Psoas muscle (tissue), 8 donors: ENCODE results near the gene LRRC23. TPM values are rescaled to one million over a fixed set of nuclear protein-coding genes. Genes with fewer than 3 reads are reported as not detected.

Experiments
- ATAC-seq, 4 donors: fragments of 200-7000 bp; cut with Tn5 transposase; one replicate each; pipeline ENCODE4 v1.9.1; 2020; ENCODE audit warnings: moderate library complexity in 3 of 4, mild to moderate bottlenecking in 2 of 4
- DNase-seq, 2 donors: peaks; one replicate each; pipeline ENCODE4 v3.0.0-alpha.2; 2020
- H3K27ac ChIP-seq: fragments of 200-600 bp; one replicate; pipeline ENCODE4 v1.8.0; 2022
- H3K27me3 ChIP-seq, 3 donors: fragments of 200-600 bp in 1 of 3; one replicate each; pipeline versions ENCODE4 v1.6.1 to v1.8.0; 2013 to 2022; ENCODE audit warnings: low read length in 2 of 3, mild to moderate bottlenecking in 2 of 3, moderate library complexity in 1 of 3; ENCODE audit not compliant: insufficient read depth in 3 of 3
- H3K36me3 ChIP-seq, 2 donors: fragments of 200-600 bp in 1 of 2; one replicate each; pipeline versions ENCODE4 v1.6.1 to v1.8.0; 2013 to 2022; ENCODE audit warnings: low read depth in 1 of 2, mild to moderate bottlenecking in 1 of 2, moderate library complexity in 1 of 2; ENCODE audit not compliant: insufficient read depth in 1 of 2
- H3K4me1 ChIP-seq: fragments of 200-600 bp; one replicate; pipeline ENCODE4 v1.8.0; 2022
- H3K4me3 ChIP-seq: fragments of 200-600 bp; one replicate; pipeline ENCODE4 v1.8.0; 2022; ENCODE audit warnings: mild to moderate bottlenecking
- H3K9me3 ChIP-seq: fragments of 200-600 bp; one replicate; pipeline ENCODE4 v1.8.0; 2022
- WGBS, 3 donors: extraction: QIAGEN DNeasy Blood & Tissue Kit; methylation state at CpG; one replicate each; pipeline versions ENCODE4 v1.1.6 to v1.1.7; 2013; 5-methylcytosine and 5-hydroxymethylcytosine counted together
- intact Hi-C, 2 donors: fragments of 100-400 bp; cut with DNase I; formaldehyde crosslinking; loops; one replicate each; pipeline versions ENCODE4 v1.11.0 to v1.14.2; 2022
- long read RNA-seq, 2 donors: library from polyadenylated mRNA; unstranded; transcript quantifications; one replicate each; pipeline ENCODE4 v2.0.0, GENCODE V29; 2021
- polyA plus RNA-seq, 3 donors: library from polyadenylated mRNA; stranded (reverse); fragments of 200-250 nt; gene quantifications; one replicate each; pipeline ENCODE4 v1.2.3, GENCODE V29; 2013
- total RNA-seq, 4 donors: library from RNA; stranded (reverse); fragmentation: NEBNext Ultra II Directional in 2 of 4; extraction: Animal tissue kit (Norgen Biotek cat#: 25700) in 2 of 4; gene quantifications; one replicate each; pipeline versions ENCODE4 v1.2.1 to v1.2.4, GENCODE V29; 2021 to 2023
- TF ChIP-seq, protein P1 (sequence below): fragments of 200-600 bp; IDR thresholded peaks from one replicate; pipeline ENCODE4 v1.8.0; 2022; ENCODE audit warnings: antibody characterized with exemption
- donor health status: healthy with polysubstance abuse.
- donor health status: DM: no; HTN: no; CAD: no; lungs with moderate emphysema.
- donor health status: Bipolar disorder and iron deficiency.
- donor health status: healthy.
- donor health status: DM: yes; HTN: yes; CAD: no.
- donor health status: DM: no; HTN: no; CAD: no.
- donor health status: DM: no; HTN: no; CAD: no.
- donor health status: DM: yes; HTN: yes; CAD: no.

Gene LRRC23, protein sequence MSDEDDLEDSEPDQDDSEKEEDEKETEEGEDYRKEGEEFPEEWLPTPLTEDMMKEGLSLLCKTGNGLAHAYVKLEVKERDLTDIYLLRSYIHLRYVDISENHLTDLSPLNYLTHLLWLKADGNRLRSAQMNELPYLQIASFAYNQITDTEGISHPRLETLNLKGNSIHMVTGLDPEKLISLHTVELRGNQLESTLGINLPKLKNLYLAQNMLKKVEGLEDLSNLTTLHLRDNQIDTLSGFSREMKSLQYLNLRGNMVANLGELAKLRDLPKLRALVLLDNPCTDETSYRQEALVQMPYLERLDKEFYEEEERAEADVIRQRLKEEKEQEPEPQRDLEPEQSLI
- 10 to 100 TPM; 10.2 to 14.9 (median 12.5) TPM for total RNA-seq
- 10 to 100 TPM in 2 of 3 donors, 1 to 10 TPM in 1; 9.5 to 29.0 (median 14.3) TPM for polyA plus RNA-seq
- long read RNA-seq, donor 1, partial matches to known transcripts, result 1 of 4 reads
- long read RNA-seq, donor 1, other reads (novel, unspliced or antisense), result 1 of 4 reads
- long read RNA-seq, donor 2, partial matches to known transcripts, result 0 of 4 reads
- long read RNA-seq, donor 2, other reads (novel, unspliced or antisense), result 0 of 4 reads

DNA sequence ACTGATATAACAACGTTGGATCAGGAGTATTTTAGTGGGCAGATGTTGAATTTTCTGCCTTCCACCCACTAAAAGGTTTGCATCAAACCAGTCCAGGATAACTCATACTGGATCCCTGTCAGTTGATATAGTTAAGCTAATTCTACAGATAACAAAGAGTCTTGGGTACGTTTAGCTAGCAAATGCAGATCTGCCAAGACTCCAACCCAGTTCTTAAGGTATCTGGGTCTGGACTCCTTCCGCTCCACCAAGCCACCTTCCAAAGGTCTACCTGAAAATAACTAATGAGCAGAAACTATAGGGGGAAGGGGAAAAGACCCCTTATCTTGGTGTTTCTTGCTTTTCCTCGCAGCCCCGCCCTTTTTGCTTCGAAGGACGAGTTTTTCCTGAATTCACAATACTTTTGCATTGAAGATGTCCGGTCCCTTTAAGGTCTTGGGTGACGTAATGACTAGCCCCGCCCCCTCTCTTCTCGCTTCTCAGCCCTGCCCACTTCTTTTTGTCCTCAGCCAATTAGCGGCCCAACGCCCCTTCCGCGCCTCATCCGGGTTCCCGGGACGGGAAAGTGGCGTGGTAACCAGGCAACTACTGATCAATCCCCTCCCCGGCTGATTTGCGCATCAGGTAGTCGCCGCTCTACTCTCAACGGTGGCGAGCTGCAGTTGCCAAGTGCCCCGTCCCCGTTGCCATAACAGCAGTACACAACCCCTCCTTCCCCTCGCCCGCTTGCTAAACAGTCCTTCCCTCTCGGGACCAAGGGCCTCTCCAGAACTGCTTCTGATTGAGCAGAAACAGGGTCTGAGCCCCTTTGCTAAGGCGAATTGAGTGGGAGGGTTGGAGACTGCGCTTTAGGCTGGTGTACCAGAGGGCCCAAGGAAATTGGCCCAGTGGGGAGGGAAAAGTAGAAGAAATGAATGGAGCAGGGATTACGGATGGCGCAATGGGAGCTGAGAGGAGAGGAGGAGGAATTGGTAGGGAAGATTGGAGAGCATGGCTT is at the start of gene LRRC23:
LRRC23 (plus strand) TSS at position 543 of the 997 bp plus-strand sequence. CDS start 812 bp downstream, outside the sequence.
- Histone ChIP-seq H3K4me1 (peaks cover 5% of the 10 kb centered on the region), H3K27me3 (no peaks in the 10 kb centered on the region), H3K4me3 (peak within 1 kb of the TSS; percentile 91), H3K36me3 (peaks cover 0 to 22% of the 10 kb centered on the region in 2 donors), H3K9me3 (no peaks in the 10 kb centered on the region), H3K27ac (peak within 1 kb of the TSS; percentile 47)
- DNase-seq (peak; percentile 95 to 96), ATAC-seq (peak; percentile 96 to 99 (median 98))
- WGBS, 3 donors, result 4 to 5% (median 4%) methylated on average over 34 of the region's 34 CpGs
- TF ChIP-seq, protein P1, sequence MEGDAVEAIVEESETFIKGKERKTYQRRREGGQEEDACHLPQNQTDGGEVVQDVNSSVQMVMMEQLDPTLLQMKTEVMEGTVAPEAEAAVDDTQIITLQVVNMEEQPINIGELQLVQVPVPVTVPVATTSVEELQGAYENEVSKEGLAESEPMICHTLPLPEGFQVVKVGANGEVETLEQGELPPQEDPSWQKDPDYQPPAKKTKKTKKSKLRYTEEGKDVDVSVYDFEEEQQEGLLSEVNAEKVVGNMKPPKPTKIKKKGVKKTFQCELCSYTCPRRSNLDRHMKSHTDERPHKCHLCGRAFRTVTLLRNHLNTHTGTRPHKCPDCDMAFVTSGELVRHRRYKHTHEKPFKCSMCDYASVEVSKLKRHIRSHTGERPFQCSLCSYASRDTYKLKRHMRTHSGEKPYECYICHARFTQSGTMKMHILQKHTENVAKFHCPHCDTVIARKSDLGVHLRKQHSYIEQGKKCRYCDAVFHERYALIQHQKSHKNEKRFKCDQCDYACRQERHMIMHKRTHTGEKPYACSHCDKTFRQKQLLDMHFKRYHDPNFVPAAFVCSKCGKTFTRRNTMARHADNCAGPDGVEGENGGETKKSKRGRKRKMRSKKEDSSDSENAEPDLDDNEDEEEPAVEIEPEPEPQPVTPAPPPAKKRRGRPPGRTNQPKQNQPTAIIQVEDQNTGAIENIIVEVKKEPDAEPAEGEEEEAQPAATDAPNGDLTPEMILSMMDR, result no peak
- intact Hi-C loops, result no loop called here

DNA sequence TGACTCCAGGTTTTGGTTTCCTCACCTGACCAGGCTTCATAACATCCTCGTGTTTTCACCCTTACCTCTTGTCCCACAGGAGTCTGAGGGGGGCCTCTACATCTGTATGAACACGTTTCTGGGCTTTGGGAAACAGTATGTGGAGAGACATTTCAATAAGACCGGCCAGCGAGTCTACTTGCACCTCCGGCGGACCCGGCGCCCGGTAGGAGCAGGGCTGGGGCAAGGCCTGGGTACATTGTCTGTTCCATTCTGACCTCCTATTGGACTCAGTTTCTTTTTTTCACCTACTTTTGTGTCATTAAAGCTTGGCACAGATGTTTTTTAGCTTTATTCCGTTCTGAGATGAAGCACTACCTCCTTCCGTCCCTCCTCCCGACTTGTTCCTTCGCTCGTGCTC is 49.3 kb upstream of the LRRC23 start:
- Histone ChIP-seq H3K27ac (no peak overlapping the region), H3K4me3 (no peak overlapping the region), H3K27me3 (no peaks in the 10 kb centered on the region), H3K36me3 (peaks cover 12 to 59% of the 10 kb centered on the region in 2 donors), H3K4me1 (peaks cover 14% of the 10 kb centered on the region), H3K9me3 (no peaks in the 10 kb centered on the region)
- TF ChIP-seq, protein P1, result no peak
- 90% methylated on average over 14 of the region's 14 CpGs for WGBS, 3 donors
- ATAC-seq, result no peak
- peak in 1 of 2 donors; percentile 39 for DNase-seq
- intact Hi-C loops, result no loop called here

DNA sequence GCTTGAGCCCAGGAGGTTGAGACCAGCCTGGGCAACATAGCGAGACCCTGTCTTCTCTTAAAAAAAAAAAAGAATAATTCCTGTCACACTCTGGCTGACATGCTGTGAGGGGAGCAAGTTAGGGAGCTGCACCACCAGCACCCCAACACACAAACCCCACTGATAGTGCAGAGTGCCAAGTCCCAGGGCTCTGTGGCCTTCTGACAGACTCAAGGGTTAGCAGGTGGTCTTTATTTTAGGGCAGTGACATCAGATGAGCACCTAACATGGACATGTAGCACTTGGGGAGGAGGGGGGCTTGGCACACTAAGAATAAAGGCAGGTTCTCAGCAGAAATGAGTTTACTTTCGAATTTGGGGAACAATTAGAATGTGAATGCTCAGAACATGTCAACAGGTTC is 45.8 kb upstream of the LRRC23 start:
- H3K4me3 ChIP-seq, result no peak overlapping the region
- TF ChIP-seq, protein P1, result no peak
- ATAC-seq, result no peak
- no peak overlapping the region for H3K27ac ChIP-seq
- H3K27me3 ChIP-seq, result no peaks in the 10 kb centered on the region
- DNase-seq, result no peak
- WGBS, 3 donors, result 94 to 98% (median 96%) methylated on average over 2 of the region's 2 CpGs
- peaks cover 15 to 94% of the 10 kb centered on the region in 2 donors for H3K36me3 ChIP-seq
- peaks cover 3% of the 10 kb centered on the region for H3K4me1 ChIP-seq
- intact Hi-C loops, result no loop called here
- no peaks in the 10 kb centered on the region for H3K9me3 ChIP-seq

DNA sequence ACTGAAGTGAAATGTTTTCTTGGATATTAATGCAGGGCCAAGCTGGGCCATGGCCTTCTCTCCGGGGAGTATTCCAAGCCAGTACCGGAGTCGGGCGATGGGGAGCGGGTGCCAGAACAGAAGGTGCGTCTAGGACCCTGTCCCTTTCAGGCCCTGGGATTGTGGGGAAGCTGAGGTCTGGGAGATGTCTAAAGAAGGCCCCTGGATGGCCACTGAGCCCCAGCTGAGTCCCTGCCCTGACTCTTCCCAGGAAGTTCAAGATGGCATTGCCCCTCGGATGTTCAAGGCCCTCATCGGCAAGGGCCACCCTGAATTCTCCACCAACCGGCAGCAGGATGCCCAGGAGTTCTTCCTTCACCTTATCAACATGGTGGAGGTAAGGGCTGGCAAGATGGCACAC is 44.5 kb upstream of the LRRC23 start:
- WGBS, 3 donors, result 93 to 96% (median 94%) methylated on average over 9 of the region's 9 CpGs
- peaks cover 15 to 100% of the 10 kb centered on the region in 2 donors for H3K36me3 ChIP-seq
- ATAC-seq (no peak), DNase-seq (no peak)
- no peaks in the 10 kb centered on the region for H3K9me3 ChIP-seq
- TF ChIP-seq, protein P1, result no peak
- H3K4me1 ChIP-seq, result no peaks in the 10 kb centered on the region
- no peak overlapping the region for H3K4me3 ChIP-seq
- H3K27ac ChIP-seq, result no peak overlapping the region
- H3K27me3 ChIP-seq, result no peaks in the 10 kb centered on the region
- intact Hi-C loops, result loop anchor here in 1 of 2 donors (10.0 kb wide), 1 partner anchor 255 kb away; no protein-coding TSS in a partner anchor
